ENCODE results near the gene TNRC6B. TPM values are rescaled to one million over a fixed set of nuclear protein-coding genes. Genes with fewer than 3 reads are reported as not detected.
A peak's percentile ranks its signal among the peaks of the same experiment; 100 is the strongest.

Gene TNRC6B
- total RNA-seq, 1 experiment from 2014 or later, result 62.7 TPM

- H4K20me1 ChIP-seq (ENCODE audit: insufficient read depth), result peaks cover 19% of the 10 kb centered on the region; the same call in 1 of the 2 replicates
- H3F3A ChIP-seq (ENCODE audit: insufficient read depth, low read depth), result peaks cover 10% of the 10 kb centered on the region; the same call in 1 of the 2 replicates
- H3K36me3 ChIP-seq (ENCODE audit: low read depth), result 0 out of 2 replicates have a peak, but pooled peaks cover 11% of the 10 kb centered on the region
- POLR2A ChIA-PET (ENCODE audit: unreplicated experiment), result no interaction called here
- CTCF ChIA-PET, result no interaction called here
- H3K27me3 ChIP-seq (ENCODE audit: insufficient read depth, low read depth), result no peaks in the 10 kb centered on the region
- intact Hi-C loops (cut with micrococcal nuclease; ENCODE audit: unreplicated experiment), result no loop called here
- BruUV-seq (replicated peaks), result no TSS peak
- H3K9me2 ChIP-seq (ENCODE audit: insufficient read depth), result peaks cover 3% of the 10 kb centered on the region; the same call in 1 of the 2 replicates
- H2AFZ ChIP-seq, result no peak overlapping the region
- no peak overlapping the region for H3K27ac ChIP-seq
- TF ChIP-seq CTCF (conservative IDR thresholded peaks at IDR 0.05) (no peak), EZH2 (IDR thresholded peaks at IDR 0.05; ENCODE audit: low read depth) (no peak)
- no peaks in the 10 kb centered on the region for H3K9me3 ChIP-seq (ENCODE audit: insufficient read depth, low read depth)
- H3K4me2 ChIP-seq, result no peak overlapping the region
- no peak overlapping the region for H3K4me3 ChIP-seq
- no peak for DNase-seq
- H3K4me1 ChIP-seq (replicated peaks; ENCODE audit: insufficient read depth), result peaks cover 7% of the 10 kb centered on the region
- 0 out of 2 replicates have a peak, but pooled peaks cover 15% of the 10 kb centered on the region for H3K79me2 ChIP-seq (ENCODE audit: low read depth)
These were observed 74.4 kb downstream of the TNRC6B start for GRCh38 chr22:40252146-40252545.

DNA sequence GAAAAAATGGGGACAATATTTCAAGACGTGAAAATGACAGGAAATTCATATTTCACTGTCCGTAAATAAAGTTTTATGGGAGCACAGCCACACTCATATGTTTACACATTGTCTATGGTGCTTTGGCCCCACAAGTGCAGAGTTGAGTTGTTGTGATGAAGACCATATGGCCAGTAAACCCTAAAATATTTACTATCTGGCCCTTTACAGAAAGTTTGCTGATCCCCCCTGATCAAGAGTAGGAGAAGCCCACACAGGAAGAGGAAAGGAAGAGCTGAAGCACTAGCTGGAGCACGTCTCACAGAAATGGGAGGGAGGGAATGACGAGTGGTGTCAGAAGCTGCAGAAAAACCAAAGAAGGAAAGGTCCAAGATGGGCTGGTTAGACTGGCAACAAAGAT lies 78.8 kb downstream of the TNRC6B start:
- 0 out of 2 replicates have a peak, but pooled peaks cover 7% of the 10 kb centered on the region for H3K36me3 ChIP-seq (ENCODE audit: low read depth)

DNA sequence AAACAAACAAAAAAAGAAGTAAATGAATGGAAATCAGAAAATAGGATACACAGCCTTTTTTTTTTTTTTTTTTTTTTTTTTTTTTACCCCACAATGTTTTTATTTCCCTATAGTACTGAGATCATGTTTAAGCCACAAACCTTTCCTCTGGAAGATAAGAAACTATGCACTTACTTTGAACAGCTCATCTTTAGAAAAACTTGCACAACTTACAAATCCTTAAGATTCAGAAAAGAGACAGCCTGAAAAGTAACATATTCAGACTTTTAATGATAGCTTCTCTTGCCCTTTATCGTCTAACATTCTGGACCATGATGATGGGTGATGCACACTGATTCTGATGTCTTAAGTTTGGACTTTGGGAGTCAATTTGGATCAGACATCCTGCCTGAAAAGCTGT lies 80.3 kb downstream of the TNRC6B start:
- ChIA-PET POLR2A (ENCODE audit: unreplicated experiment) (interaction anchor here (0.6 kb wide), 1 partner anchor 214 kb away, joined by 4 read pairs; no protein-coding TSS in a partner anchor), CTCF (no interaction called here)
- peak overlapping the region; percentile 91 for H3K27ac ChIP-seq
- H3K4me2 ChIP-seq, result peak overlapping the region; percentile 62
- no peaks in the 10 kb centered on the region for H3K9me3 ChIP-seq (ENCODE audit: insufficient read depth, low read depth)
- peaks cover 42% of the 10 kb centered on the region for H3F3A ChIP-seq (ENCODE audit: insufficient read depth, low read depth)
- H3K27me3 ChIP-seq (ENCODE audit: insufficient read depth, low read depth), result no peaks in the 10 kb centered on the region
- TF ChIP-seq EZH2 (IDR thresholded peaks at IDR 0.05; ENCODE audit: low read depth) (no peak), CTCF (conservative IDR thresholded peaks at IDR 0.05) (no peak)
- H3K9me2 ChIP-seq (ENCODE audit: insufficient read depth), result peaks cover 3% of the 10 kb centered on the region; the same call in 1 of the 2 replicates
- H3K36me3 ChIP-seq (ENCODE audit: low read depth), result 0 out of 2 replicates have a peak, but pooled peaks cover 5% of the 10 kb centered on the region
- peak in 1 of 2 experiments; percentile 52 for DNase-seq
- H4K20me1 ChIP-seq (ENCODE audit: insufficient read depth), result peaks cover 3% of the 10 kb centered on the region
- peaks cover 30% of the 10 kb centered on the region for H3K79me2 ChIP-seq (ENCODE audit: low read depth)
- intact Hi-C loops (cut with micrococcal nuclease; ENCODE audit: unreplicated experiment), result loop anchor here (5.0 kb wide), 1 partner anchor 81 kb away; the partner anchor contains the start of gene TNRC6B
- no peak overlapping the region for H2AFZ ChIP-seq
- no TSS peak for BruUV-seq (replicated peaks)
- peak overlapping the region; percentile 17; the same call in 1 of the 2 replicates for H3K4me3 ChIP-seq
- H3K4me1 ChIP-seq (replicated peaks; ENCODE audit: insufficient read depth), result peaks cover 38% of the 10 kb centered on the region

More for the DNA sequence above, 78.8 kb downstream of the TNRC6B start:
- Histone ChIP-seq H3K9me2 (ENCODE audit: insufficient read depth) (peaks cover 3% of the 10 kb centered on the region; the same call in 1 of the 2 replicates), H3F3A (ENCODE audit: insufficient read depth, low read depth) (peaks cover 42% of the 10 kb centered on the region), H3K27ac (peak overlapping the region; percentile 91; the same call in 1 of the 2 replicates), H3K4me2 (no peak overlapping the region), H2AFZ (no peak overlapping the region), H3K4me1 (replicated peaks; ENCODE audit: insufficient read depth) (peaks cover 38% of the 10 kb centered on the region), H3K4me3 (no peak overlapping the region), H3K79me2 (ENCODE audit: low read depth) (peaks cover 30% of the 10 kb centered on the region), H4K20me1 (ENCODE audit: insufficient read depth) (peaks cover 3% of the 10 kb centered on the region), H3K9me3 (ENCODE audit: insufficient read depth, low read depth) (no peaks in the 10 kb centered on the region), H3K27me3 (ENCODE audit: insufficient read depth, low read depth) (no peaks in the 10 kb centered on the region)
- ChIA-PET CTCF (no interaction called here), POLR2A (ENCODE audit: unreplicated experiment) (no interaction called here)
- TF ChIP-seq CTCF (conservative IDR thresholded peaks at IDR 0.05) (no peak), EZH2 (IDR thresholded peaks at IDR 0.05; ENCODE audit: low read depth) (no peak)
- no peak for DNase-seq
- intact Hi-C loops (cut with micrococcal nuclease; ENCODE audit: unreplicated experiment), result loop anchor here (5.0 kb wide), 1 partner anchor 79 kb away; the partner anchor contains the start of gene TNRC6B
- BruUV-seq (replicated peaks), result no TSS peak

Measured in PC-9 (cell line).